ENCODE measurements around the gene AQP6. TPM values are rescaled to one million over a fixed set of nuclear protein-coding genes. Genes with fewer than 3 reads are reported as not detected.

Gene AQP6
- total and polyA plus RNA-seq, 2 donors (not counting 3 experiments of a cell fraction or from before 2014, with no cell fraction given) = 0.04 TPM; not detected in 1

DNA sequence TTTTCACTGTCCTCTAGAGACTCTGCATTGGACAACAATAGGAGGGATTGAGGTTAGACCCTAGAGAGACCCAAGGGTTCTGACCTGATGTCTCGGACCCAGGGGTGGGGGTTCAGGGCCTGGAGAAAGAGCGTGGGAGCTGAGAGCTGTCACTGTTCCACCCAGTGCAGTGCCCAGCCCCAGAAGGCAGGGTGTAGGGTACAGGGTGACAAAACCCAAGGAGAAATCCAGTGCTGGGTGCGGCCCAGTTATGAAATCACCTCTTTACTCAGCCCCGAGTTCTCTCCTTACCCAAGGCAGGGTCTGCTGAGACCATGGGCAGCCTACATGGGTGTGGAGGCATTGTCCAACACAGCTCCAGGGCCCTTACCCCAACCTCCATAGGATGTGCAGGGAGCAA, 19.6 kb upstream of the AQP6 start:
- no peaks in the 10 kb centered on the region for H3K4me1 ChIP-seq (ENCODE audit: control insufficient read depth, extremely low read depth, insufficient read depth, low read length)
- no peak overlapping the region for H3K27ac ChIP-seq (ENCODE audit: insufficient read depth, low read depth, low read length)
- no peaks in the 10 kb centered on the region for H3K36me3 ChIP-seq (ENCODE audit: control insufficient read depth in 2 of 2, extremely low read depth in 1 of 2, insufficient read depth in 2 of 2, low read length in 2 of 2)
- POLR2A ChIA-PET = no interaction called here
- H3K9ac ChIP-seq (replicated peaks; ENCODE audit: extremely low read depth, insufficient read depth, low read length) = no peak overlapping the region
- no peak overlapping the region for H3K4me2 ChIP-seq (ENCODE audit: insufficient read depth, low read length)
- H3K27me3 ChIP-seq (ENCODE audit: control insufficient read depth in 2 of 2, insufficient read depth in 2 of 2, low read length in 2 of 2) = no peaks in the 10 kb centered on the region
- no peak for TF ChIP-seq GATA2 (IDR thresholded peaks at IDR 0.05; ENCODE audit: insufficient read depth, insufficient read length, low read depth, low read length)
- intact Hi-C loops (cut with micrococcal nuclease) (no loop called here), dilution Hi-C loops (cut with MboI; ENCODE audit: extremely low pct_ligation_motif_present, low sequenced_read_pairs) (loop anchor here (25.0 kb wide), 1 partner anchor 109 kb away; the partner anchor contains the start of gene ASIC1)
- no peaks in the 10 kb centered on the region for H3K9me3 ChIP-seq (replicated peaks; ENCODE audit: control insufficient read depth, insufficient read depth, low read length)
- no peaks in the 10 kb centered on the region for H4K20me1 ChIP-seq (replicated peaks; ENCODE audit: control insufficient read depth, extremely low read depth, insufficient read depth, low read length)
- FAIRE-seq (no peak), DNase-seq (ENCODE audit: low read depth, low spot score) (no peak)
- no peaks in the 10 kb centered on the region for H3K9me1 ChIP-seq (replicated peaks; ENCODE audit: control insufficient read depth, extremely low read depth, insufficient read depth, low read length)
- H3K4me3 ChIP-seq (replicated peaks in 1 of 3; ENCODE audit: insufficient read depth in 1 of 3, low read depth in 1 of 3, low read length in 3 of 3) = no peak overlapping the region
- H3K79me2 ChIP-seq (ENCODE audit: control insufficient read depth, insufficient read depth, low read length) = no peaks in the 10 kb centered on the region
- no peak overlapping the region for H2AFZ ChIP-seq (ENCODE audit: low read depth, low read length)
- BruUV-seq (replicated peaks) = no TSS peak
- CTCF ChIA-PET = interaction anchor here (1.2 to 1.8 kb wide), 4 partner anchors 8 to 117 kb away, joined by 4 to 9 read pairs (median 7); no protein-coding TSS in a partner anchor

- H3K9me1 ChIP-seq (replicated peaks; ENCODE audit: control insufficient read depth, extremely low read depth, insufficient read depth, low read length) = no peaks in the 10 kb centered on the region
- no peaks in the 10 kb centered on the region for H3K36me3 ChIP-seq (ENCODE audit: control insufficient read depth in 2 of 2, extremely low read depth in 1 of 2, insufficient read depth in 2 of 2, low read length in 2 of 2)
- H2AFZ ChIP-seq (ENCODE audit: low read depth, low read length) = no peak overlapping the region
- no peak overlapping the region for H3K4me2 ChIP-seq (ENCODE audit: insufficient read depth, low read length)
- BruUV-seq (replicated peaks) = no TSS peak
- CTCF ChIA-PET = interaction anchor here (1.1 to 1.8 kb wide), 6 partner anchors 8 to 116 kb away, joined by 3 to 9 read pairs (median 5); no protein-coding TSS in a partner anchor
- no peak overlapping the region for H3K27ac ChIP-seq (ENCODE audit: insufficient read depth, low read depth, low read length)
- intact Hi-C loops (cut with micrococcal nuclease) (no loop called here), dilution Hi-C loops (cut with MboI; ENCODE audit: extremely low pct_ligation_motif_present, low sequenced_read_pairs) (loop anchor here (25.0 kb wide), 1 partner anchor 108 kb away; the partner anchor contains the start of gene ASIC1)
- POLR2A ChIA-PET = no interaction called here
- no peaks in the 10 kb centered on the region for H3K9me3 ChIP-seq (replicated peaks; ENCODE audit: control insufficient read depth, insufficient read depth, low read length)
- H3K79me2 ChIP-seq (ENCODE audit: control insufficient read depth, insufficient read depth, low read length) = no peaks in the 10 kb centered on the region
- peaks cover 5% of the 10 kb centered on the region for H3K4me1 ChIP-seq (ENCODE audit: control insufficient read depth, extremely low read depth, insufficient read depth, low read length)
- H3K27me3 ChIP-seq (ENCODE audit: control insufficient read depth in 2 of 2, insufficient read depth in 2 of 2, low read length in 2 of 2) = no peaks in the 10 kb centered on the region
- no peak for DNase-seq (ENCODE audit: low read depth, low spot score)
- no peaks in the 10 kb centered on the region for H4K20me1 ChIP-seq (replicated peaks; ENCODE audit: control insufficient read depth, extremely low read depth, insufficient read depth, low read length)
- no peak overlapping the region for H3K9ac ChIP-seq (replicated peaks; ENCODE audit: extremely low read depth, insufficient read depth, low read length)
- no peak overlapping the region for H3K4me3 ChIP-seq (replicated peaks in 1 of 3; ENCODE audit: insufficient read depth in 1 of 3, low read depth in 1 of 3, low read length in 3 of 3)
- TF ChIP-seq, protein P1, sequence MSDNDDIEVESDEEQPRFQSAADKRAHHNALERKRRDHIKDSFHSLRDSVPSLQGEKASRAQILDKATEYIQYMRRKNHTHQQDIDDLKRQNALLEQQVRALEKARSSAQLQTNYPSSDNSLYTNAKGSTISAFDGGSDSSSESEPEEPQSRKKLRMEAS (IDR thresholded peaks at IDR 0.05; ENCODE audit: insufficient read depth, insufficient read length) = no peak
- no peak for FAIRE-seq
Observed at GRCh38 chr12:49953961-49954846, 18.5 kb upstream of the AQP6 start.

Measured in endothelial cell of umbilical vein (primary cell).